Measurements from ENCODE around the gene VPS35L.

Gene VPS35L

DNA sequence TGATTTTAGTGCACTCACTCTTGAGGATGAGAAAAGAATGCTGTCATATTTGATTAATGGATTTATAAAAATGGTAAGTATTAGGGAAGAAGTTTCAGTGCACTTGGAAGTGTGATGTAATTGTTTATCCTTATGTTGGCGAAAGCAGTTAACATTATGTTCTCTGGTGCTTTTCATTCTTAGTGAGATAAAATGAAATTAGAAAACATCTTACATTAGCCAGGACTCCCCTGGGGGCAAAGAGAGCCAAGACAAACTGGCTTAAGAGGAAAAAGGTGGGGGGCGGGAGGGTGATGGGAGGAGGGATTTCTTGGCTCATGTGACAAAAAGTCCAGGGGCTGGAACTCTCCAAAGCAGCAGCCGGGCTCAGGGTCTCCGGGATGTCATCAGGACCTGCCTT is 89.4 kb downstream of the VPS35L start:
- Histone ChIP-seq H3K27me3 (ENCODE audit: insufficient read depth, low read length) (no peaks in the 10 kb centered on the region), H3K27ac (ENCODE audit: low read depth, low read length) (no peak overlapping the region), H4K8ac (ENCODE audit: low read depth, low read length) (no peak overlapping the region), H3K79me2 (ENCODE audit: control insufficient read depth, insufficient read depth, low read length, poor library complexity) (no peaks in the 10 kb centered on the region), H3K4me2 (ENCODE audit: low read length) (no peak overlapping the region), H3K4me1 (ENCODE audit: control insufficient read depth in 1 of 2, insufficient read depth in 2 of 2, low read length in 2 of 2) (peaks cover 4% of the 10 kb centered on the region in 2 experiments), H3K9ac (ENCODE audit: low read length) (no peak overlapping the region), H2AFZ (ENCODE audit: insufficient read depth, low read length, poor library complexity) (no peak overlapping the region), H2BK5ac (ENCODE audit: low read depth, low read length, poor library complexity) (no peak overlapping the region), H4K12ac (ENCODE audit: low read depth, low read length) (no peak overlapping the region), H3K4me3 (ENCODE audit: low read depth, low read length) (no peak overlapping the region), H3K23ac (ENCODE audit: low read length) (no peak overlapping the region), H3K9me3 (ENCODE audit: insufficient read depth, low read depth, low read length) (no peaks in the 10 kb centered on the region), H4K91ac (ENCODE audit: low read depth, low read length) (no peak overlapping the region), H3K14ac (ENCODE audit: low read length) (no peak overlapping the region), H3K79me1 (ENCODE audit: low read length) (peaks cover 8% of the 10 kb centered on the region), H3K4ac (ENCODE audit: low read depth, low read length) (no peak overlapping the region), H3K18ac (ENCODE audit: low read length) (no peak overlapping the region), H2BK120ac (ENCODE audit: insufficient read depth, low read length, poor library complexity) (no peak overlapping the region), H3K36me3 (ENCODE audit: control insufficient read depth in 1 of 2, insufficient read depth in 2 of 2, low read length in 2 of 2) (peaks cover 6 to 7% of the 10 kb centered on the region in 2 experiments), H2AK5ac (ENCODE audit: low read length) (no peak overlapping the region), H2BK12ac (ENCODE audit: low read length) (no peak overlapping the region)
- no CpG with 5 or more reads among the region's 4 CpGs for WGBS (ENCODE audit: extremely low coverage, insufficient coverage, insufficient read length)
- DNase-seq = no peak

DNA sequence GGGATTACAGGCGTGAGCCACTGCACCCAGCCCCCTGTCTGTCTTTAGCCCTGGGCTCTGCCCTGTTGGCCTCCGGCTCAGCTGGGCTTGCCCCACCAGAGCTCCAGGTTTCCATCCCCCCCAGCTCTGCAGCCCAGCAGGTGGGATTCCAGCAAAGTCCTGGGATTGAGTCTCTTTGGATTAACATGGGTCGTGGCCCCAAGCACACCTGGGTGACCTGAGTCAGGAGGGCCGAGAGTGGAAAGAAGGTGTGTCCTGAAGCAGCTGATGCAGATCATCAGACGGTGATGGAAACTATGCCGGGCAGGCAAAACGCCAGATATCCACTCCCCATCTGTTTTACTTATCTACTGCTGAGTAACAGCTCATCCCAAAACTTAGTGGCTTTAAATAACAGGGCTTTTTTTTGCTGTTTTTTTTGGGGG is 90.1 kb downstream of the VPS35L start:
- peaks cover 8% of the 10 kb centered on the region for H3K79me1 ChIP-seq (ENCODE audit: low read length)
- no peak overlapping the region for H2AFZ ChIP-seq (ENCODE audit: insufficient read depth, low read length, poor library complexity)
- peak overlapping the region; percentile 50 for H2BK5ac ChIP-seq (ENCODE audit: low read depth, low read length, poor library complexity)
- H3K23ac ChIP-seq (ENCODE audit: low read length) = no peak overlapping the region
- H2BK12ac ChIP-seq (ENCODE audit: low read length) = peak overlapping the region; percentile 84
- H3K4me1 ChIP-seq (ENCODE audit: control insufficient read depth in 1 of 2, insufficient read depth in 2 of 2, low read length in 2 of 2) = peaks cover 4% of the 10 kb centered on the region in 2 experiments
- H3K14ac ChIP-seq (ENCODE audit: low read length) = peak overlapping the region; percentile 39
- H3K79me2 ChIP-seq (ENCODE audit: control insufficient read depth, insufficient read depth, low read length, poor library complexity) = no peaks in the 10 kb centered on the region
- peak overlapping the region; percentile 12 for H3K4ac ChIP-seq (ENCODE audit: low read depth, low read length)
- no peak overlapping the region for H3K4me2 ChIP-seq (ENCODE audit: low read length)
- no peak overlapping the region for H4K12ac ChIP-seq (ENCODE audit: low read depth, low read length)
- peak overlapping the region; percentile 70 for H4K91ac ChIP-seq (ENCODE audit: low read depth, low read length)
- no peak overlapping the region for H3K4me3 ChIP-seq (ENCODE audit: low read depth, low read length)
- H3K9me3 ChIP-seq (ENCODE audit: insufficient read depth, low read depth, low read length) = no peaks in the 10 kb centered on the region
- no peaks in the 10 kb centered on the region for H3K27me3 ChIP-seq (ENCODE audit: insufficient read depth, low read length)
- peak overlapping the region; percentile 22 for H4K8ac ChIP-seq (ENCODE audit: low read depth, low read length)
- no CpG with 5 or more reads among the region's 7 CpGs for WGBS (ENCODE audit: extremely low coverage, insufficient coverage, insufficient read length)
- no peak overlapping the region for H2AK5ac ChIP-seq (ENCODE audit: low read length)
- DNase-seq = peak in 1 of 2 donors; percentile 21
- peak overlapping the region; percentile 0 for H3K27ac ChIP-seq (ENCODE audit: low read depth, low read length)
- no peak overlapping the region for H3K9ac ChIP-seq (ENCODE audit: low read length)
- H3K18ac ChIP-seq (ENCODE audit: low read length) = no peak overlapping the region
- peak overlapping the region; percentile 25 for H2BK120ac ChIP-seq (ENCODE audit: insufficient read depth, low read length, poor library complexity)
- H3K36me3 ChIP-seq (ENCODE audit: control insufficient read depth in 1 of 2, insufficient read depth in 2 of 2, low read length in 2 of 2) = peaks cover 6 to 7% of the 10 kb centered on the region in 2 experiments

DNA sequence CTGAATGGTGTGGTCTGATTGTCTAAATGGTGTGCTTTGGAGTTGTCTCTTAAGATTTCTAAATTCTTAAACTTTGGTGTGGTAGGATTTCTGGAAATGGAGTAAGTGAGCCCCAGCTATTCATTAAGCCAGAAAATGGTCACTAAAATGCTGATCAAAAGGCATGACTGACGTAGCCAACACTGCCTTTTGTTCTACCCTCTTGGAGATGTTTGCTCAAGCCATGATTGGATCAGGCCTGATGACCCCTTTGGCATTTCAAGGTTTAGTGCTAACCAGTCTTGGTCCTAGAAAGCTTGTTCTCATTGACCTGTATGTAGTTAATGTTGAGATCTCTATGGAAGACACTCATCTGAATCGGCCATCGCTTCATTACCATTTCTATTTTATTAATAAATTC is 94.5 kb downstream of the VPS35L start:
- Histone ChIP-seq H3K4ac (ENCODE audit: low read depth, low read length) (no peak overlapping the region), H2AK5ac (ENCODE audit: low read length) (no peak overlapping the region), H2BK120ac (ENCODE audit: insufficient read depth, low read length, poor library complexity) (no peak overlapping the region), H3K79me1 (ENCODE audit: low read length) (peaks cover 5% of the 10 kb centered on the region), H3K79me2 (ENCODE audit: control insufficient read depth, insufficient read depth, low read length, poor library complexity) (no peaks in the 10 kb centered on the region), H2BK5ac (ENCODE audit: low read depth, low read length, poor library complexity) (no peak overlapping the region), H3K27me3 (ENCODE audit: insufficient read depth, low read length) (no peaks in the 10 kb centered on the region), H3K4me2 (ENCODE audit: low read length) (no peak overlapping the region), H3K4me1 (ENCODE audit: control insufficient read depth in 1 of 2, insufficient read depth in 2 of 2, low read length in 2 of 2) (peaks cover 4% of the 10 kb centered on the region in 2 experiments), H2BK12ac (ENCODE audit: low read length) (no peak overlapping the region), H2AFZ (ENCODE audit: insufficient read depth, low read length, poor library complexity) (no peak overlapping the region), H3K14ac (ENCODE audit: low read length) (no peak overlapping the region), H3K4me3 (ENCODE audit: low read depth, low read length) (no peak overlapping the region), H4K8ac (ENCODE audit: low read depth, low read length) (no peak overlapping the region), H3K23ac (ENCODE audit: low read length) (no peak overlapping the region), H3K18ac (ENCODE audit: low read length) (no peak overlapping the region), H3K36me3 (ENCODE audit: control insufficient read depth in 1 of 2, insufficient read depth in 2 of 2, low read length in 2 of 2) (peaks cover 21 to 28% of the 10 kb centered on the region in 2 experiments), H3K27ac (ENCODE audit: low read depth, low read length) (no peak overlapping the region), H3K9me3 (ENCODE audit: insufficient read depth, low read depth, low read length) (no peaks in the 10 kb centered on the region), H3K9ac (ENCODE audit: low read length) (no peak overlapping the region), H4K91ac (ENCODE audit: low read depth, low read length) (no peak overlapping the region), H4K12ac (ENCODE audit: low read depth, low read length) (no peak overlapping the region)
- DNase-seq = no peak
- WGBS (ENCODE audit: extremely low coverage, insufficient coverage, insufficient read length) = no CpG with 5 or more reads among the region's 3 CpGs

GRCh38 chr16:19654147-19654546 is 98.6 kb downstream of the VPS35L start:
- no CpG with 5 or more reads among the region's 9 CpGs for WGBS (ENCODE audit: extremely low coverage, insufficient coverage, insufficient read length)

More at GRCh38 chr16:19654147-19654546, 98.6 kb downstream of the VPS35L start:
- H3K4ac ChIP-seq (ENCODE audit: low read depth, low read length) = no peak overlapping the region
- no peak overlapping the region for H4K8ac ChIP-seq (ENCODE audit: low read depth, low read length)
- no peak overlapping the region for H3K14ac ChIP-seq (ENCODE audit: low read length)
- no peak overlapping the region for H2AK5ac ChIP-seq (ENCODE audit: low read length)
- H3K4me1 ChIP-seq (ENCODE audit: control insufficient read depth in 1 of 2, insufficient read depth in 2 of 2, low read length in 2 of 2) = no peaks in the 10 kb centered on the region
- no peak overlapping the region for H4K12ac ChIP-seq (ENCODE audit: low read depth, low read length)
- H2BK5ac ChIP-seq (ENCODE audit: low read depth, low read length, poor library complexity) = no peak overlapping the region
- H3K36me3 ChIP-seq (ENCODE audit: control insufficient read depth in 1 of 2, insufficient read depth in 2 of 2, low read length in 2 of 2) = peaks cover 21 to 30% of the 10 kb centered on the region in 2 experiments
- no peak overlapping the region for H3K4me3 ChIP-seq (ENCODE audit: low read depth, low read length)
- no peak overlapping the region for H4K91ac ChIP-seq (ENCODE audit: low read depth, low read length)
- no peak overlapping the region for H3K27ac ChIP-seq (ENCODE audit: low read depth, low read length)
- no peak overlapping the region for H3K18ac ChIP-seq (ENCODE audit: low read length)
- H2BK120ac ChIP-seq (ENCODE audit: insufficient read depth, low read length, poor library complexity) = no peak overlapping the region
- no peak overlapping the region for H3K9ac ChIP-seq (ENCODE audit: low read length)
- H2AFZ ChIP-seq (ENCODE audit: insufficient read depth, low read length, poor library complexity) = no peak overlapping the region
- H3K79me2 ChIP-seq (ENCODE audit: control insufficient read depth, insufficient read depth, low read length, poor library complexity) = no peaks in the 10 kb centered on the region
- no peak overlapping the region for H3K4me2 ChIP-seq (ENCODE audit: low read length)
- no peaks in the 10 kb centered on the region for H3K9me3 ChIP-seq (ENCODE audit: insufficient read depth, low read depth, low read length)
- no peak overlapping the region for H2BK12ac ChIP-seq (ENCODE audit: low read length)
- H3K23ac ChIP-seq (ENCODE audit: low read length) = no peak overlapping the region
- H3K27me3 ChIP-seq (ENCODE audit: insufficient read depth, low read length) = no peaks in the 10 kb centered on the region
- no peaks in the 10 kb centered on the region for H3K79me1 ChIP-seq (ENCODE audit: low read length)
- DNase-seq = no peak
